Upper lobe of right lung (tissue), 1 donor: ENCODE results near the gene CRACDL. TPM values are rescaled to one million over a fixed set of nuclear protein-coding genes. Genes with fewer than 3 reads are reported as not detected.

Experiments
- ATAC-seq: fragments of 200-7000 bp; cut with Tn5 transposase; one replicate; pipeline ENCODE4 v1.9.1; 2020; ENCODE audit warnings: mild to moderate bottlenecking, moderate library complexity
- DNase-seq: peaks from one replicate; pipeline ENCODE4 v3.0.0-alpha.2; 2020
- H3K27ac ChIP-seq: fragments of 200-600 bp; one replicate; pipeline ENCODE4 v1.8.0; 2022
- H3K27me3 ChIP-seq: fragments of 200-600 bp; one replicate; pipeline ENCODE4 v1.8.0; 2022; ENCODE audit warnings: mild to moderate bottlenecking
- H3K36me3 ChIP-seq: fragments of 200-600 bp; one replicate; pipeline ENCODE4 v1.8.0; 2022
- H3K4me1 ChIP-seq: fragments of 200-600 bp; one replicate; pipeline ENCODE4 v1.8.0; 2022
- H3K4me3 ChIP-seq: fragments of 200-600 bp; one replicate; pipeline ENCODE4 v1.8.0; 2022; ENCODE audit warnings: mild to moderate bottlenecking
- H3K9me3 ChIP-seq: fragments of 200-600 bp; one replicate; pipeline ENCODE4 v1.8.0; 2022
- intact Hi-C: fragments of 100-400 bp; cut with DNase I; formaldehyde crosslinking; loops from one replicate; pipeline ENCODE4 v1.11.0; 2022
- total RNA-seq: library from RNA; stranded (reverse); fragmentation: NEBNext Ultra II Directional; extraction: Animal tissue kit (Norgen Biotek cat#: 25700); gene quantifications from one replicate; pipeline ENCODE4 v1.2.1, GENCODE V29; 2021
- TF ChIP-seq, protein P1 (sequence below): fragments of 200-600 bp; IDR thresholded peaks from one replicate; pipeline ENCODE4 v1.8.0; 2022; ENCODE audit warnings: antibody characterized with exemption
- donor health status: DM: no; HTN: yes; CAD: no; lungs with severe emphysema.

Gene CRACDL
- total RNA-seq, 1 donor from 2014 or later = 33.3 TPM

GRCh38 chr2:98790221-98790620 lies 145.8 kb downstream of the CRACDL start:
- no peaks in the 10 kb centered on the region for H3K4me1 ChIP-seq
- intact Hi-C loops = no loop called here
- H3K27ac ChIP-seq = no peak overlapping the region
- ATAC-seq (no peak), DNase-seq (no peak)
- TF ChIP-seq, protein P1, sequence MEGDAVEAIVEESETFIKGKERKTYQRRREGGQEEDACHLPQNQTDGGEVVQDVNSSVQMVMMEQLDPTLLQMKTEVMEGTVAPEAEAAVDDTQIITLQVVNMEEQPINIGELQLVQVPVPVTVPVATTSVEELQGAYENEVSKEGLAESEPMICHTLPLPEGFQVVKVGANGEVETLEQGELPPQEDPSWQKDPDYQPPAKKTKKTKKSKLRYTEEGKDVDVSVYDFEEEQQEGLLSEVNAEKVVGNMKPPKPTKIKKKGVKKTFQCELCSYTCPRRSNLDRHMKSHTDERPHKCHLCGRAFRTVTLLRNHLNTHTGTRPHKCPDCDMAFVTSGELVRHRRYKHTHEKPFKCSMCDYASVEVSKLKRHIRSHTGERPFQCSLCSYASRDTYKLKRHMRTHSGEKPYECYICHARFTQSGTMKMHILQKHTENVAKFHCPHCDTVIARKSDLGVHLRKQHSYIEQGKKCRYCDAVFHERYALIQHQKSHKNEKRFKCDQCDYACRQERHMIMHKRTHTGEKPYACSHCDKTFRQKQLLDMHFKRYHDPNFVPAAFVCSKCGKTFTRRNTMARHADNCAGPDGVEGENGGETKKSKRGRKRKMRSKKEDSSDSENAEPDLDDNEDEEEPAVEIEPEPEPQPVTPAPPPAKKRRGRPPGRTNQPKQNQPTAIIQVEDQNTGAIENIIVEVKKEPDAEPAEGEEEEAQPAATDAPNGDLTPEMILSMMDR = no peak
- H3K27me3 ChIP-seq = no peaks in the 10 kb centered on the region
- H3K4me3 ChIP-seq = no peak overlapping the region
- H3K9me3 ChIP-seq = no peaks in the 10 kb centered on the region
- no peaks in the 10 kb centered on the region for H3K36me3 ChIP-seq

DNA sequence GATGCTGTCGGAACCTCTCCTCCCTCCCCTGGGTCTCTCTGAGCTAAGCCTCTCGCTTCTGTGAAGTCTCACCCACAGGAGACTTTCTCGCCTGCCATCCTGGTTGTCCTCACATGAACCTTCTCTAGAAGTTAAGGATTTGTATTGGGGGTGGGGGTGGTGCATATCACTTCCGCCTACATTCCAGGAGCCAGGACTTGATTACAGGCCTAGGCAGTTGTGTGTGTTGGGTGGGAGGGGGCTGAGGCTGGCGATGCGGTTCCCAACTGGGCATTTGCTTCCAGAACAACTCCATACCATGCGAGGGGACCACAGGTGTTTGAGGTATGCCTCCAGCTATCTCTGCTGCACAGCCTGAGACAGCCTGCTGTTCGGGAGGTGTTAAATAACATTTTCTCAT lies 148.3 kb downstream of the CRACDL start:
- intact Hi-C loops = no loop called here
- H3K36me3 ChIP-seq = no peaks in the 10 kb centered on the region
- no peaks in the 10 kb centered on the region for H3K9me3 ChIP-seq
- ATAC-seq (peak; percentile 33), DNase-seq (no peak)
- TF ChIP-seq, protein P1 = no peak
- H3K4me3 ChIP-seq = no peak overlapping the region
- H3K27me3 ChIP-seq = no peaks in the 10 kb centered on the region
- H3K27ac ChIP-seq = no peak overlapping the region
- H3K4me1 ChIP-seq = no peaks in the 10 kb centered on the region

DNA sequence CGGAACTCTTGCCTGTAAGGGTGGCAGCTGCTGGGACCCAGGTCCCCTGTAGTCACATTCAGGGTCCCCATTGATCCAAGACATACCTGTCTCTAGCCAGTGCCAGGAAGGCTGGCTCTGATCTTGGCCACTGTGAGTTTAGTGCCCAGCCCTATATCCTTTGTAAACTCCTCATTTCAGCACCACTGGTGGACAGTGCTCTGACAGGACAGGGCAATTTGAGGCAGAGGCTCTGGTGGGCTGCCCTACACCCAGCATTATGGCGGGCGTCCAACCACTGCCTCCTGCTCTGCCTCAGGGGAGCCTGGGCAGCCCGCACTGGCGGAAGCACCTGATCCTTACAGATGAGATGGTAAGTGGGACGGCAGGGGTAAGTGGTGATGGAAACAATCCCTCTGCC lies 149.8 kb downstream of the CRACDL start:
- TF ChIP-seq, protein P1 = no peak
- Histone ChIP-seq H3K4me1 (no peaks in the 10 kb centered on the region), H3K36me3 (no peaks in the 10 kb centered on the region), H3K27ac (no peak overlapping the region), H3K4me3 (no peak overlapping the region), H3K27me3 (no peaks in the 10 kb centered on the region), H3K9me3 (no peaks in the 10 kb centered on the region)
- intact Hi-C loops = no loop called here
- no peak for ATAC-seq
- no peak for DNase-seq

DNA sequence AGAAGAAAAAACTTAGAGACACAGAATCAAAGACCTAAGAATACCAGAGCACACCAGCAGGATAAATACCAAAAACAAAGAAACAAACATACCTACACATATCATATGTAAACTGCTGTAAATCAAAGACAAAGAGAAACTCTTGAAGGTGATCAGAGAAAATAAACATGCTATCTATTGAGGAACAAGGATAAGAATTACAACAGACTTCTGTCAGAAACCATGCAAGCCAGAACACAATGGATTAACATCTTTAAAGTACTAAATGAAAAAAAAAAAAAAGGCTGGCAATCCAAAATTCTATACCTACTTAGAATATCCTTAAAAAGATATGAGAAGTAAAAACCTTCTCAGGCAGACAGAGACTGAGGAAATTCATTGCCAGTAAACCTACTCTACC lies 153.5 kb downstream of the CRACDL start:
- intact Hi-C loops = no loop called here
- no peaks in the 10 kb centered on the region for H3K36me3 ChIP-seq
- H3K4me1 ChIP-seq = no peaks in the 10 kb centered on the region
- ATAC-seq (no peak), DNase-seq (no peak)
- no peaks in the 10 kb centered on the region for H3K9me3 ChIP-seq
- no peaks in the 10 kb centered on the region for H3K27me3 ChIP-seq
- no peak overlapping the region for H3K4me3 ChIP-seq
- TF ChIP-seq, protein P1 = no peak
- H3K27ac ChIP-seq = no peak overlapping the region

DNA sequence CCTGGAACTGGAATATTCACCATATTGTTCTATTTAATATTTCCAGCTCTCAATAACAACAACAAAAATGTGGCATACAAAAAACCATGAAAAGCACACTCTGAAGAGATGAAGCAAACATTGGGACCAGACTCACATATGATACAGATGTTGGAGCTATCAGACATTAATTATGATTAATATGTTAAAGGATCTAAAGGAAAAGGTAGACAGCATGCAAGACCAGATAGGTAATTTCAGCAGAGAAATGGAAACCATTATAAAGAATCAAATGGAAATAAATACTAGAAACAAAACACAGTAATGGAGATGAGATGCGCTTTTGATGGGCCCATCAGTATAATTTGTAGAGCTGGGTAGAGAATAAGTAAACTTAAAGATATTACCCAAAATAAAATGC lies 154.2 kb downstream of the CRACDL start:
- Histone ChIP-seq H3K4me3 (no peak overlapping the region), H3K4me1 (no peaks in the 10 kb centered on the region), H3K27me3 (no peaks in the 10 kb centered on the region), H3K27ac (no peak overlapping the region), H3K9me3 (no peaks in the 10 kb centered on the region), H3K36me3 (no peaks in the 10 kb centered on the region)
- ATAC-seq = no peak
- DNase-seq = no peak
- TF ChIP-seq, protein P1 = no peak
- intact Hi-C loops = no loop called here

DNA sequence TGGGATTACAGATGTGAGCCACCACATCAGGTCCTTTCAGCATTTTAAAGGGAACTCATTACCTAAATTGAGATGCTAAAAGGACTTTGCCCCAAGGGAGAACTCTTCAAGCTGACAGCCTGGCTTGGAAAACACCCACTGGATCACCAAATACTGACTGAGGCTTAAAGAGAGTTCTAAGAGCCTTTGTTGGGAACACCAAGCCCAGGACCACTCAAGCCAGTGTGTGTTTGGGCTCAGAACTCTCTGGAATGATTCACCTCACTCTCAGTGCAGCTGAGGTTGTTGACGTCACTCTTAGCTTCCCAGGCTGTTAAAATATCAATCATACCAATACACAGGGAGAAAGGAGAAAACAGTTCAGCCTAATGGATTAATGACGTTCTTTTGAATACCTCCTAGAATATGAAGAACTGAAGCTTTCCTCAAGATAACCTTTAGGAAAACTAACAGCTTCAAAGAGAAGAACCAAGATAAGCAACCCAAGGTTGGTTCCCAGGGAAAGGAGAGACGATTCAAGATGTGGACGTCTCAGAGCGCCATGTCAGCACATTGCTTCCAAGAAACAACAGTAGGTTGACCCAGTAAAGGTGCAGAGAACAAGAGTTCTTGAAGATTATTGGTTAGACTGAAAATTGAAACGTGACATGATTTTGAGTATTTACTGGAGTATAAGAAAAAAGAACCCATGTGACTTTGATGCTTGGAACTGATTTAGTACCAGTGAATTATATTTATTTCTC lies 157.1 kb downstream of the CRACDL start:
- no peaks in the 10 kb centered on the region for H3K4me1 ChIP-seq
- DNase-seq (no peak), ATAC-seq (no peak)
- no peaks in the 10 kb centered on the region for H3K36me3 ChIP-seq
- H3K9me3 ChIP-seq = no peaks in the 10 kb centered on the region
- H3K27me3 ChIP-seq = no peaks in the 10 kb centered on the region
- no peak overlapping the region for H3K27ac ChIP-seq
- intact Hi-C loops = no loop called here
- no peak overlapping the region for H3K4me3 ChIP-seq
- TF ChIP-seq, protein P1 = no peak
